SW 1271 (cell line): ENCODE measurements around the gene VTI1B.
A peak's percentile ranks its signal among the peaks of the same experiment; 100 is the strongest.
"Not testable (repeated sequence)": the region's sequence is repeated elsewhere in the genome, so short reads cannot be mapped to it uniquely, and the experiment has no call there.

Experiments used
- DNase-seq, 2 experiments: peaks; one replicate each; lab custom pipeline; 2025; lab: John Stamatoyannopoulos, UW

The VTI1B gene

GRCh38 chr14:67627519-67627918 is 46.9 kb downstream of the VTI1B start:
- no peak for DNase-seq

GRCh38 chr14:67626131-67626530 is 48.3 kb downstream of the VTI1B start:
- DNase-seq, result not testable (repeated sequence)

- peak in 1 of 2 experiments; percentile 50 for DNase-seq
Measured at GRCh38 chr14:67623114-67623513, 51.3 kb downstream of the VTI1B start.

GRCh38 chr14:67622675-67623074 is 51.8 kb downstream of the VTI1B start:
- DNase-seq, result peak; percentile 54 to 90

GRCh38 chr14:67620217-67620785 is 54.1 kb downstream of the VTI1B start:
- no peak for DNase-seq

- DNase-seq, result peak; percentile 94
Measured at GRCh38 chr14:67619446-67620216, 54.8 kb downstream of the VTI1B start, which contains the start of gene ARG2. Gene ARG2, plus strand, starts transcription at chr14:67619920. Its CDS starts 58 bp downstream, at chr14:67619978.

- DNase-seq, result peak; percentile 18 to 85
Measured at GRCh38 chr14:67618617-67619063, 55.8 kb downstream of the VTI1B start.

- no peak for DNase-seq
Measured at GRCh38 chr14:67610491-67610890, 63.9 kb downstream of the VTI1B start.

- DNase-seq, result no peak
Measured at GRCh38 chr14:67609642-67610310, 64.7 kb downstream of the VTI1B start.

- DNase-seq, result no peak
Measured at GRCh38 chr14:67607646-67608045, 66.8 kb downstream of the VTI1B start.

- DNase-seq, result no peak
Measured at GRCh38 chr14:67602995-67603545, 71.4 kb downstream of the VTI1B start.

GRCh38 chr14:67602076-67602475 is 72.4 kb downstream of the VTI1B start:
- no peak for DNase-seq

GRCh38 chr14:67600562-67600974 is 73.9 kb downstream of the VTI1B start:
- DNase-seq, result not testable (repeated sequence)

GRCh38 chr14:67599698-67600561 is 74.5 kb downstream of the VTI1B start, which contains the start of gene PIGH:
Gene PIGH, minus strand, starts transcription at chr14:67600268. Its CDS starts 65 bp downstream, at chr14:67600203.
- DNase-seq, result peak; percentile 61 to 84
